K562 (cell line): Measurements from ENCODE around the gene MON2. TPM values are rescaled to one million over a fixed set of nuclear protein-coding genes. Genes with fewer than 3 reads are reported as not detected.

ENCODE experiments used
- ATAC-seq: fragments of 200-7000 bp; cut with Tn5 transposase; 3 replicates; pipeline ENCODE4 v1.9.1; 2020; ENCODE audit warnings: moderate library complexity
- BruUV-seq: library from RNA; stranded (reverse); fragments of 400-500 nt; replicated peaks from 2 replicates; lab custom pipeline; 2021; lab: Mats Ljungman, UMichigan
- CTCF ChIA-PET: fragments of 300-600 bp; formaldehyde crosslinking; extraction: SDS; loops from one replicate; lab custom pipeline; 2021; ENCODE audit warnings: low intra/inter-chr PET ratio; lab: Yijun Ruan, JAX
- POLR2A ChIA-PET: fragments of 300-600, 350-650 bp; sonication (Branson Sonifier 250); formaldehyde crosslinking; extraction: SDS; loops from one replicate; lab custom pipeline; 2021; ENCODE audit warnings: antibody characterized with exemption, inconsistent platforms; lab: Yijun Ruan, JAX
- DNase-seq, 4 experiments: peaks; one replicate each; pipeline versions ENCODE4 v3.0.0 to v3.0.0-alpha.2; 2011 to 2018; ENCODE audit warnings: low spot score in 3 of 4, mixed read lengths in 3 of 4; ENCODE audit errors: extremely low read depth in 1 of 4
- FAIRE-seq: peaks from 2 replicates; lab custom pipeline; 2011; peaks lifted over from hg19 to GRCh38; lab: Jason Lieb, UNC
- H2AFZ ChIP-seq: 2 replicates; pipeline ENCODE4 v1.6.0; 2011; ENCODE audit warnings: low read depth, low read length, control low read depth, inconsistent platforms
- H3K27ac ChIP-seq: fragments of 200-600 bp; 3 replicates; pipeline ENCODE4 v1.8.0; 2011; ENCODE audit warnings: low read depth, mild to moderate bottlenecking, control low read depth, inconsistent platforms, low read length, moderate library complexity, mixed read lengths; ENCODE audit errors: extremely low read depth
- H3K27me3 ChIP-seq, 2 experiments: fragments of 300-600 bp in 1 of 2; 2 replicates in 1 of 2; 3 replicates in 1 of 2; pipeline versions ENCODE4 v1.6.0 to v1.8.0; 2011; ENCODE audit warnings: inconsistent platforms in 2 of 2, low read length in 2 of 2, mild to moderate bottlenecking in 1 of 2, mixed read lengths in 1 of 2, moderate library complexity in 1 of 2; ENCODE audit not compliant: control insufficient read depth in 2 of 2, insufficient read depth in 2 of 2
- H3K36me3 ChIP-seq: fragments of 300-600 bp; 3 replicates; pipeline ENCODE4 v1.8.0; 2011; ENCODE audit warnings: mild to moderate bottlenecking, low read length, inconsistent platforms; ENCODE audit not compliant: control insufficient read depth, insufficient read depth
- H3K4me1 ChIP-seq, 2 experiments: fragments of 200-600 bp in 1 of 2; replicated peaks in 1 of 2; 2 replicates in 1 of 2; 3 replicates in 1 of 2; pipeline versions ENCODE4 v1.5.1 to v1.8.0; 2011; ENCODE audit warnings: inconsistent platforms in 2 of 2, low read length in 2 of 2, mild to moderate bottlenecking in 1 of 2, mixed read lengths in 1 of 2, moderate library complexity in 1 of 2; ENCODE audit not compliant: control insufficient read depth in 2 of 2, insufficient read depth in 2 of 2
- H3K4me2 ChIP-seq: 2 replicates; pipeline ENCODE4 v1.6.1; 2011; ENCODE audit warnings: low read length, control low read depth, inconsistent platforms, mixed read lengths; ENCODE audit not compliant: insufficient read depth
- H3K4me3 ChIP-seq: fragments of 200-600 bp; sonication (generic), shearing (Covaris generic); 2 replicates; pipeline ENCODE4 v1.5.1; 2016; ENCODE audit warnings: control low read depth, inconsistent platforms
- H3K79me2 ChIP-seq: fragments of 200-600 bp; 3 replicates; pipeline ENCODE4 v1.8.0; 2011; ENCODE audit warnings: low read length, inconsistent platforms; ENCODE audit not compliant: control insufficient read depth, insufficient read depth
- H3K9ac ChIP-seq, 2 experiments: 2 replicates each; pipeline versions ENCODE4 v1.6.0 to v1.6.1; 2011; ENCODE audit warnings: low read depth in 2 of 2, low read length in 2 of 2, control low read depth in 1 of 2, inconsistent platforms in 1 of 2, mild to moderate bottlenecking in 1 of 2, mixed read lengths in 1 of 2; ENCODE audit not compliant: insufficient read depth in 1 of 2
- H3K9me1 ChIP-seq: one replicate; pipeline ENCODE4 v1.6.0; 2011; ENCODE audit warnings: inconsistent platforms, mild to moderate bottlenecking, low read length, moderate library complexity; ENCODE audit not compliant: control insufficient read depth, insufficient read depth
- H3K9me3 ChIP-seq: replicated peaks from 2 replicates; pipeline ENCODE4 v1.5.1; 2011; ENCODE audit warnings: low read depth, low read length, inconsistent platforms; ENCODE audit not compliant: control insufficient read depth, insufficient read depth
- H4K20me1 ChIP-seq: replicated peaks from 2 replicates; pipeline ENCODE4 v1.6.1; 2011; ENCODE audit warnings: low read length, inconsistent platforms, mixed read lengths; ENCODE audit not compliant: control insufficient read depth, insufficient read depth
- FOXA1 ChIP-seq: fragments of 450-650 bp; IDR thresholded peaks from 2 replicates; pipeline ENCODE4 v1.6.1; 2016; ENCODE audit warnings: mild to moderate bottlenecking, borderline replicate concordance
- HDAC3 ChIP-seq: fragments of 450-650 bp; IDR thresholded peaks from 2 replicates; pipeline ENCODE4 v1.6.1; 2018; ENCODE audit warnings: borderline replicate concordance, mild to moderate bottlenecking, moderate library complexity; ENCODE audit not compliant: partially characterized antibody
- MTA1 ChIP-seq: fragments of 450-650 bp; IDR thresholded peaks from 2 replicates; pipeline ENCODE4 v1.6.1; 2017; ENCODE audit warnings: borderline replicate concordance
- PRPF4 ChIP-seq: fragments of 200-400 bp; formaldehyde crosslinking; IDR thresholded peaks from one replicate; pipeline ENCODE4 v1.6.1; 2017; ENCODE audit warnings: low read length, low read depth, mild to moderate bottlenecking; ENCODE audit not compliant: insufficient read depth, poor library complexity, severe bottlenecking
- RBM14 ChIP-seq: fragments of 200-400 bp; formaldehyde crosslinking; IDR thresholded peaks from 2 replicates; pipeline ENCODE4 v1.6.1; 2018; ENCODE audit warnings: low read depth, mild to moderate bottlenecking, low read length, moderate library complexity, borderline replicate concordance; ENCODE audit not compliant: insufficient read depth
- SIRT6 ChIP-seq: IDR thresholded peaks from one replicate; pipeline ENCODE4 v1.6.1; 2012; ENCODE audit warnings: low read depth, mild to moderate bottlenecking, control low read depth, inconsistent platforms, low read length, moderate library complexity
- ZFP36 ChIP-seq: fragments of 150-350 bp; IDR thresholded peaks from 2 replicates; pipeline ENCODE4 v1.6.1; 2018; ENCODE audit warnings: low read length, low read depth; ENCODE audit not compliant: partially characterized antibody
- ZNF3 ChIP-seq: fragments of 250-450 bp; sonication (Bioruptor Pico); IDR thresholded peaks from 2 replicates; pipeline ENCODE4 v1.5.0; 2021; ENCODE audit warnings: mild to moderate bottlenecking, moderate library complexity
- ZNF41 ChIP-seq: fragments of 250-450 bp; sonication (Bioruptor Pico); conservative IDR thresholded peaks from 2 replicates; pipeline ENCODE4 v1.4.0; 2020; ENCODE audit warnings: mild to moderate bottlenecking
- ZSCAN32 ChIP-seq: fragments of 450-650 bp; formaldehyde crosslinking; IDR thresholded peaks from 2 replicates; pipeline ENCODE4 v1.4.0; 2020; ENCODE audit warnings: mild to moderate bottlenecking, moderate library complexity
- WGBS: fragments of 100-300 bp; shearing (Covaris generic); methylation state at CpG from one replicate; pipeline ENCODE4 v1.1.6; 2016; ENCODE audit warnings: low coverage, mixed read lengths; ENCODE audit not compliant: insufficient coverage; ENCODE audit errors: missing lambda C conversion rate; 5-methylcytosine and 5-hydroxymethylcytosine counted together
- in situ Hi-C: fragments of 300-500 bp; cut with MboI; formaldehyde crosslinking; loops from 4 replicates; pipeline ENCODE4 v1.15.0; 2018; ENCODE audit warnings: inconsistent platforms, mixed read lengths
- intact Hi-C: fragments of 100-400 bp; cut with micrococcal nuclease; formaldehyde crosslinking; loops from 2 replicates; pipeline ENCODE4 v1.14.2; 2022
- polyA plus RNA-seq, 8 experiments: library from polyadenylated mRNA; depleted of rRNA in 4 of 8; stranded (reverse) in 5 of 8; unstranded in 3 of 8; fragments of >200 nt; fragmentation: Nextera tagmentation in 2 of 8; fragmentation: Illumina TruSeq in 1 of 8; extraction: Ambion mirVana in 2 of 8; extraction: Trizol in 1 of 8; gene quantifications; 2 replicates each; pipeline versions ENCODE4 v1.2.1 to v1.2.3, GENCODE V29; 2011 to 2014; ENCODE audit warnings: inconsistent platforms in 1 of 8, missing spikeins in 1 of 8
- total RNA-seq, 7 experiments: library from RNA; depleted of rRNA in 6 of 7; stranded (reverse); fragments of >200 nt in 6 of 7; fragmentation: Illumina TruSeq in 2 of 7; extraction: Trizol in 2 of 7; gene quantifications; 2 replicates each; pipeline versions ENCODE4 v1.2.1 to v1.2.3, GENCODE V29; 2011 to 2021; ENCODE audit warnings: low replicate concordance in 1 of 7
- TF ChIP-seq, protein P1 (sequence below), 2 experiments: fragments of 450-650 bp in 1 of 2; sonication (generic) in 1 of 2; formaldehyde crosslinking in 1 of 2; IDR thresholded peaks in 1 of 2; conservative IDR thresholded peaks in 1 of 2; 2 replicates each; pipeline versions ENCODE4 v1.6.1 to v1.8.1; 2016 to 2023; ENCODE audit warnings: mild to moderate bottlenecking in 2 of 2, moderate library complexity in 2 of 2, inconsistent platforms in 1 of 2, missing genetic modification reagents in 1 of 2
- TF ChIP-seq, protein P2 (sequence below): IDR thresholded peaks from 2 replicates; pipeline ENCODE4 v1.6.1; 2014; ENCODE audit warnings: antibody characterized with exemption

MON2 gene
- total and polyA plus RNA-seq, 9 of the 15 experiments (the other 6 are each of a cell fraction or from before 2014, with no cell fraction given): 3.6 to 31.6 (median 16.8) TPM

DNA sequence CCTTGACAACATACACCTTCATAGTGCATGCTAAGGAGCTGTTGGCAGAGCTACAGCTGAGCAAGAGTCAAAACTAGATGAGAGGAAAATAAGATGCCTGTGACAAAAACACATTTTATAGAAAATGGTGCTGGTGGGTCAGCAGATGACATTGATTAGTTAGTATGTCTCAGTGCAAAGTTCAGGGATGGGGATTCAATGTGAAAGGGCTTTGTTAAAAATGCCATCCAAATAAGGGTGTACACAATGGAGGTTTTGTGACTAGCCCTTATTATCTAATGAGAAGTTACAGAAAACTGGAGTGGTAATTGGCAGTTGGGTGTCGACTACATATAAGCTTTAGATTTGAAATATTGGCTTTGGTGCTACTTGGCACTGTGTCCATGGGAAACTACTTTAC lies 169.0 kb downstream of the MON2 start:
- no peaks in the 10 kb centered on the region for H3K36me3 ChIP-seq
- no peak overlapping the region for H3K4me2 ChIP-seq
- no peaks in the 10 kb centered on the region for H3K9me3 ChIP-seq
- H3K79me2 ChIP-seq: no peaks in the 10 kb centered on the region
- intact Hi-C loops (no loop called here), in situ Hi-C loops (no loop called here)
- H3K9me1 ChIP-seq: no peaks in the 10 kb centered on the region
- H3K27ac ChIP-seq: no peak overlapping the region
- no peak overlapping the region for H2AFZ ChIP-seq
- H3K4me1 ChIP-seq: peaks cover 0 to 11% of the 10 kb centered on the region in 2 experiments; a peak in 2 of 5 replicates
- DNase-seq (no peak), ATAC-seq (no peak), FAIRE-seq (no peak)
- peaks cover 16 to 17% of the 10 kb centered on the region in 2 experiments; a peak in 4 of 5 replicates for H3K27me3 ChIP-seq
- H4K20me1 ChIP-seq: no peaks in the 10 kb centered on the region
- H3K4me3 ChIP-seq: no peak overlapping the region
- no TSS peak for BruUV-seq
- CTCF ChIA-PET: interaction anchor here (0.6 kb wide), 1 partner anchor 50 kb away, joined by 3 read pairs; no protein-coding TSS in a partner anchor
- POLR2A ChIA-PET: interaction anchor here (1.5 kb wide), 1 partner anchor 11 kb away, joined by 3 read pairs; no protein-coding TSS in a partner anchor
- WGBS: 8% methylated on average over 1 of the region's 1 CpG
- no peak overlapping the region for H3K9ac ChIP-seq
- TF ChIP-seq MTA1: no peak
- TF ChIP-seq, all 486 proteins: peak for 0

DNA sequence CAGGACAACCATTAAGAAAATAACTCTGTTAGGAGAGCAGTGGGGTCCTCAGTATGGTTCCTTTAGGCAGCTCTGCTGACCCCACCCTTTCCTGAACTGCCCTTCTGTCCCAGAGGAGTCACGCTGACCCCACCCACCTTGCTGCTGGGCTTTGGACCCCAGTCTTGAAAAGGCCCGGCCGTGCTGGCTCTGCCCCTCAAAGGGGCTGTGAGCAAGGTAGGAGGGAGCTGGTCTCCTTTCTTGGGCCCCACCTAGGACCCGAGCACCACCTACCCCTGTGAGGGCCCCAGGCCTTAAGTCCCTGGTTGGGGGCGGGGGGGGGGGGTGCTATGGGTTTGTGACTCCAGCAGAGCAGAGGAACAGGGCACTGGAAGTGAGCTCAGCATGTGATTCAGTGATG lies 171.1 kb downstream of the MON2 start:
- Histone ChIP-seq H4K20me1 (no peaks in the 10 kb centered on the region), H2AFZ (no peak overlapping the region), H3K4me3 (no peak overlapping the region), H3K9me1 (no peaks in the 10 kb centered on the region), H3K79me2 (no peaks in the 10 kb centered on the region), H3K4me2 (no peak overlapping the region), H3K4me1 (no peaks in the 10 kb centered on the region), H3K36me3 (no peaks in the 10 kb centered on the region), H3K27me3 (peaks cover under 1 to 7% of the 10 kb centered on the region in 2 experiments; a peak in 4 of 5 replicates), H3K27ac (no peak overlapping the region), H3K9ac (no peak overlapping the region), H3K9me3 (no peaks in the 10 kb centered on the region)
- WGBS: 10% methylated on average over 4 of the region's 5 CpGs
- ATAC-seq (no peak), DNase-seq (no peak), FAIRE-seq (no peak)
- in situ Hi-C loops: no loop called here
- intact Hi-C loops: no loop called here
- BruUV-seq: no TSS peak
- ChIA-PET POLR2A (no interaction called here), CTCF (no interaction called here)
- TF ChIP-seq HDAC3: no peak
- no peak for TF ChIP-seq RBM14
- no peak for TF ChIP-seq ZSCAN32 (CRISPR knock-in tag)
- TF ChIP-seq ZFP36: no peak
- TF ChIP-seq PRPF4: no peak
- TF ChIP-seq SIRT6: no peak
- TF ChIP-seq ZNF41 (CRISPR knock-in tag): no peak
- TF ChIP-seq ZNF3 (CRISPR knock-in tag): no peak
- TF ChIP-seq, protein P1, sequence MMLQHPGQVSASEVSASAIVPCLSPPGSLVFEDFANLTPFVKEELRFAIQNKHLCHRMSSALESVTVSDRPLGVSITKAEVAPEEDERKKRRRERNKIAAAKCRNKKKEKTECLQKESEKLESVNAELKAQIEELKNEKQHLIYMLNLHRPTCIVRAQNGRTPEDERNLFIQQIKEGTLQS (IDR thresholded peaks at IDR 0.05): no peak
- TF ChIP-seq, protein P1 (CRISPR knock-in tag; conservative IDR thresholded peaks at IDR 0.05): no peak
- TF ChIP-seq FOXA1: no peak
- TF ChIP-seq, protein P2, sequence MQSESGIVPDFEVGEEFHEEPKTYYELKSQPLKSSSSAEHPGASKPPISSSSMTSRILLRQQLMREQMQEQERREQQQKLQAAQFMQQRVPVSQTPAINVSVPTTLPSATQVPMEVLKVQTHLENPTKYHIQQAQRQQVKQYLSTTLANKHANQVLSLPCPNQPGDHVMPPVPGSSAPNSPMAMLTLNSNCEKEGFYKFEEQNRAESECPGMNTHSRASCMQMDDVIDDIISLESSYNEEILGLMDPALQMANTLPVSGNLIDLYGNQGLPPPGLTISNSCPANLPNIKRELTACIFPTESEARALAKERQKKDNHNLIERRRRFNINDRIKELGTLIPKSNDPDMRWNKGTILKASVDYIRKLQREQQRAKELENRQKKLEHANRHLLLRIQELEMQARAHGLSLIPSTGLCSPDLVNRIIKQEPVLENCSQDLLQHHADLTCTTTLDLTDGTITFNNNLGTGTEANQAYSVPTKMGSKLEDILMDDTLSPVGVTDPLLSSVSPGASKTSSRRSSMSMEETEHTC: no peak
